Bone marrow (tissue), 2 donors: Measurements from ENCODE around the gene PPIF.

Experiments
- DNase-seq, 2 donors: peaks; one replicate each; lab custom pipeline; 2025; lab: John Stamatoyannopoulos, UW

Gene PPIF

DNA sequence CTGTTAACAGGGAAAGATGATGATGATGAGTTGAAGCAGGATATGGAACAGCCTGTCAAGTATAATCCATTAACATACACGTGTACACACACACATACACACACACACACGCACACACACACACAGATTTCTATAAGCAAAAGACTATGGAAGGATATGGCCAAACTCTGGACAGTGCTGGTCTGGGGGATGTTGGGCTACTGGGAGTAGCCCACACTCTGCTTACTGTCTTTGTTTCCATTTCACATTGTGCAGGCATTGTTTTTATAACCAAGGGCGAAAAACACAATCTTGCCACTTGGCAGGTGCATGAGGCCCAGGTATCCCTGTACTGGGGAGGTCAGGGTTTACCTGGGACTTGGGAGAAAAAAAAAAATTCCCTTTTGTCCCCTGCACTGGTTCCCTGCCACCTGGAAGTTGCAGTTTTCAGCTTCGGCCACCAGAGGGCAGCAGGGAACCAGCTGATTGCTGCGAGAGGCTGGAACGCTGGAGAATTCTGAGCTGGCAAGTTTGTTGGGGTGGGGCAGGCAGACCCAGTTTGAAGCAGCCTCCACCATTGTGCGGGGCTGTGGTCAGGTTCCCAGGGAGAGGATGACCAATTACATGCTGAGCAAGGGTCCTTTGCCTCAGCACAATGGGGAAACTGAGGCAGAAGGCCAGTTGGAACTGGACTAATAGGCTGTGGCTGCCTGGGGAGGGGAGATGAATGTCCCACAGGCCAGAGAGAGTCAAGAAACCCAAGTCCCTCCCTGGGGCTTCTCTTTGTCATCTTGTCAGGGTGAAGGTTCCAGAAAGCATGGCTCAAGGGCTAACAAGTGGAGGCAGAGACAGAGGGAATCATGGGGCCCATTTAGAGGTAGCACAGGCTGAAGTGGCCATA lies 27.3 kb downstream of the PPIF start:
- DNase-seq, result peak; percentile 36 to 42

DNA sequence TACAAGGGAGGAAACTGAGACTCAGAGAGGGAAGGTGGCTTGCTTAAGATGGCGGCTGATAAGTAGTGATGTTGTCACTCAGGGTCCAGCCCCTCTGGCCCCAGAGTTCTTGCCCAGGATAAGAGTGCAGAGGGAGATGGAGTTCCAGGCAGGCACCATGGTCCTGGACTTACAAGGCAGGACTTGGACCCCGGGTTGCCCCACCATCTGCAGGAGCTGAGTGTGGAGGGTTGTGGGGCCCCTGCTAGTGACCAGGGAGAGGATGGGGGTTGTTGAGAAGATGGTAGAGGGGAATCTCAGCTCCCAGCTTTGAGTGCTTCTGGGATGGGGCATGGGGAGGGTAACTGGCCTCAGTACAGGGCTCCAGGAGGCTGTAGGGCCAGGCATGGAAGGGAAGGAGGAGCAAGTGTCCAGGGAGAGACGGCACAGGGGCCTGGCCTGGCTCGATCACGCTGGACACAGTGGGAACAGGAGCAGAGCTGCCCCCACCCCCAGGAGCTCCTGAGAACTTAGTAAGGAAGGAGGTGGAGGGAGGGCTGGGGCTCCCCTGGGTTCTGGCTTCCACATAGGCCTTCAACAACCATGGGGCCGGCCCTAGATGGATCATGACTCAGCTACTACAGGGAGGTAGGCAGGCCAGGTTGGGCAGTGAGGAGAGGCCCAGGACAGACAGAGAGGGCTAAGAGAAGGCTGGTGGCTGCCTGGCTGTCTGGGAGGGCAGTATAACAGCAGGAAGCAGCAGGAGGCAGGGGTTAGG lies 28.2 kb downstream of the PPIF start:
- DNase-seq, result no peak

DNA sequence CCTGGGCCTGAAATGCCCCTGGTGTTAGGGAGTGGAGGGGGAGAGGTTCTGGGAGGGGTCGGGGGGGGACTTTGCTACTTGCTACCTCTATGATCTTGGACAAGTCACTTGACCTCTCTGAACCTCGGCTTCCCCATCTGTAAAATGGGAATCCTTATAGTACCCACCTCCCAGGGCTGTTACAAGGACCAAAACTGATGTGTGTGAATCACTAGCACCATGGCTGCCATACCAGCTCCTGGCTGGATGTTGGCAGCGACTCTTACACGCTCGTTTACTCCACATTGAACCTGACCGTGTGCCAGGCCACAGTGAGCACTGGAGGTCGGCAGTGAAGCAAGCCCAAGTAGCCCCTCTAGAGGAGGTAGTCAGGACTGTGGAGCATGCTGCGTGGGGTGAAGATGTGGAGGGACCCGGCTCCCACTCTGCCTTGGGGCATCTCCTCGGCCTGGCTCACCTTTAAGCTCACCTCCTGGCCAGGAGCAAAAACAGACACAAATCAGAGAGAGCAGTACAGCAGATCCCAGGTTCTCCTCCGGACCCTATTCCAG lies 28.9 kb downstream of the PPIF start:
- DNase-seq, result no peak

DNA sequence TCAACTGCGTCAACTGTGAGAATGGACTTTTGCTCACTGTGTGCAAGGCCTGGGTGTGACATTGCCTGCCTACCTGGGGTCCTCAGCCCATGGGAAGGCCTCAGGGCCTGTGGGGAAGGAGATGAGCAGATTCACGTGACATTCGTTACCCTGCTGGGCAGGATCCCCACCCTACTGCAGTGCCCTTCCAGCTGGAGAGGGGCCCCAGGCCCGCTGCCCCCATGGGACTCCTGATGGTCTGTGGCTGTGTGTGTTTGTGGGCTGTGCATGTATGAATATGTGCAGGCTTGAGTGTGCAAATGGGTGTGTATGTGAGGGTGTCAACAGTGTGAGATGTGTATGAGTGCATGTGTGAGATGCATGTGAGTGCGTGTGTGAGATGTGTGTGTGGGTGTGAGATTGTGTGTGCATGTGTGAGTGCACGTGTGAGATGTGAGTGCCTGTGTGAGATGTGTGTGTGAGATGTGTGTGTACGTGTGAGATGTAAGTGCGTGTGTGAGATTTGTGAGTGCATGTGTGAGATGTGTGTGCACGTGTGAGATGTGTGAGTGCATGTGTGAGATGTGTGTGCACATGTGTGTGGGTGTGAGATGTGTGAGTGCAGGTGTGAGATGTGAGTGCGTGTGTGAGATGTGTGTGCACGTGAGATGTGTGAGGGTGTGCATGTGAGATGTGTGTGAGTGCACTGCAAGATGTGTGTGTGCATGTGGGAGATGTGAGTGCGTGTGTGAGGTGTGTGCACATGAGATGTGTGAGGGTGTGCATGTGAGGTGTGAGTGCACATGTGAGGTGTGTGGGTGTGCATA lies 29.7 kb downstream of the PPIF start:
- no peak for DNase-seq

DNA sequence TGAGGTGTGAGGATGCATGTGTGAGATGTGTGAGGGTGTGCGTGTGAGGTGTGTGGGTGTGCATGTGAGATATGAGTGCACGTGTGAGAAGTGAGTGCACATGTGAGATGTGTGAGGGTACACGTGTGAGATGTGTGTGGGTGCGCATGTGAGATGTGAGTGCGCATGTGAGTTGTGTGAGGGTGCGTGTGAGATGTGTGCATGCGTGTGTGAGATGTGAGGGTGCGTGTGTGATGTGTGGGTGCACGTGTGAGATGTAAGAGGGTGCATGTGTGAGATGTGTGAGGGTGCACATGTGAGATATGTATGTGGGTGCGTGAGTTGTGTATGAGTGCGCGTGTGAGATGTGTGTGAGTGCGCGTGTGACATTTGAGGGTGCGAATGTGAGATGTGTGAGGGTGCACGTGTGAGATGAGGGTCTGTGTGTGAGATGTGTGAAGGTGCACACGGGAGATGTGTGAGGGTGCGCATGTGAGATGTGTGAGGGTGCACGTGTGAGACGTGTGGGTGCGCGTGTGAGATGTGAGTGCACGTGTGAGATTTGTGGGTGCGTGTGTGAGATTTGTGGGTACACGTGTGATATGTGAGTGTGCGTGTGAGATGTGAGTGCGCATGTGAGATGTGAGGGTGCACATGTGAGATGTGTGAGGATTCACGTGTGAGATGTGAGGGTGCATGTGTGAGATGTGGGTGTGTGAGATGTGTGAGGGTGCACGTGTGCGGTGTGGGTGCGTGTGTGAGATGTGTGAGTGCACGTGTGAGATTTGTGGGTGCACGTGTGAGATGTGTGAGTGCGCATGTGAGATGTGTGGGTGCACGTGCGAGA lies 30.5 kb downstream of the PPIF start:
- DNase-seq, result no peak

DNA sequence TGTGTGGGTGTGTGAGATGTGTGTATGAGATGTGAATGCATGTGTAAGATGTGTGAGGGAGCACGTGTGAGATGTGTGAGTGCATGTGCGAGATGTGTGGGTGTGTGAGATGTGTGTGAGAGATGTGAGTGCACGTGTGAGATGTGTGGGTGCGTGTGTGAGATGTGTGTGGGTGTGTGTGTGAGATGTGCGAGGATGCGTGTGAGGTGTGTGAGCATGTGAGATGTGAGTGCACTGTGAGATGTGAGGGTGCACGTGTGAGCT lies 31.0 kb downstream of the PPIF start:
- no peak for DNase-seq

DNA sequence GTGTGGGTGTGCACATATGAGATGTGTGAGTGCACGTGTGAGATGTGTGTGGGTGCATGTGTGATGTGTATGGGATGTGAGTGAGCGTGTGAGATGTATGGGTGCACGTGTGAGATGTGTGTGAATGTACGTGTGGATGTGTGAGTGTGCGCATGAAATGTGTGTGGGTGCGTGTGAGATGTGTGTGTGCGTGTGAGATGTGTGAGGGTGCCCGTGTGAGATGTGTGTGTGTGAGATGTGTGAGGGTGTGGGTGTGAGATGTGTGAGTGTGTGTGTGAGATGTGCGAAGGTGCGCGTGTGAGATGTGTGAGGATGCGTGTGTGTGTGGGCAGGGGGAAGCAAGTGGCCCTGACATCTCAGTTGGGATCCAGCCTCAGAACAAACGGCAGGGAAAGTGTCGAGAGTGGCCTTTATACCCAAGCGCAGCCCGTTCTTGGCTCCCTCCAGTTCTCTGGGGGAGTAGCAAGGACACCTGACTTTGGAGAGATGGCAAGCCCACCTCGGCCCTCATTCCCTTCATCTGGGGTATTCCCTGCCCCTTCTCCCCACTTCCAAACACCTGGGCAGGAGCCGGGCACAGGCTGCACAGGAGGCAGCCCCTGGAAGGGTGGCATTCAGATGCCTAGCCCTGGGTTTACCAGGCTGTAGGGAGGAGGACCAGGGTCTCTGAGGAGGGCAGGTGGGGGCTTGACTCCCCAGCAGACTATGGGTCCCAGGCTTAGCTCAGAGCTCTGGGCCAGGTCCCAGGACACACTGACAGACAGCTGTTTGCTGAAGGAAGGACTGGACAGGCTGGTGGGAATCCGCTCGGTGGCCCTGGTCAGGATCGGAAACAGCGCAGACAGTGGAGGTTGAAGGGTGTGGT lies 31.6 kb downstream of the PPIF start:
- no peak for DNase-seq

DNA sequence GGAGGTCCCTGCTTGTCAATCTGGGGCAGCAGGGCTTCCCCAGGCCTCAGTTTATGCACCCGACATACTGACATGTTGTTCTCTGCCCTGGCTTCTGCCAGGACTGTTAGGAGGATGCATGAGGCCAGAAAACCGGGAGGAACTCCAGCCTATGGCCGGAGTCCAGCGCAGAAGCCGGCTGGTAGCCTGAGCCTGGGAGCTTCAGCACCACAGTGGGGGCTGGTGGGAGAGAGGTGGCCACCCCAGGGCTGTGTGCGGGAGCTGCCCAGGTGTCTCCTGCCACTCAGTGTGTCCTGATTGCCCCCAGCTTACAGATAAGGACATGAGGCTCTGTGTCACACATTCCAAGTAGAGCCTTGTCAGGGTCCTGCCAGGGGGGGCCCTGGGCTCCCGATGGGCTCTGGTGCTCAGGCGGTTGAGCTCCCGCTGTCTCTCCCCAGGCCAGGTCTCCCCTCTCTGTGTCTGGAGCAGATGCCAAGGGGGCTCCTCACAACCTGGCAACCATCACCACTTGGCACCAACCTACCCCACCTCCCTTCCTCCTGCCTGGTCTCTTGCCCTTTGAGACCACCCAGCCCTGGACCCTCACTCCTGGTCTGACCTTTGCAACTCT lies 32.3 kb downstream of the PPIF start:
- no peak for DNase-seq

DNA sequence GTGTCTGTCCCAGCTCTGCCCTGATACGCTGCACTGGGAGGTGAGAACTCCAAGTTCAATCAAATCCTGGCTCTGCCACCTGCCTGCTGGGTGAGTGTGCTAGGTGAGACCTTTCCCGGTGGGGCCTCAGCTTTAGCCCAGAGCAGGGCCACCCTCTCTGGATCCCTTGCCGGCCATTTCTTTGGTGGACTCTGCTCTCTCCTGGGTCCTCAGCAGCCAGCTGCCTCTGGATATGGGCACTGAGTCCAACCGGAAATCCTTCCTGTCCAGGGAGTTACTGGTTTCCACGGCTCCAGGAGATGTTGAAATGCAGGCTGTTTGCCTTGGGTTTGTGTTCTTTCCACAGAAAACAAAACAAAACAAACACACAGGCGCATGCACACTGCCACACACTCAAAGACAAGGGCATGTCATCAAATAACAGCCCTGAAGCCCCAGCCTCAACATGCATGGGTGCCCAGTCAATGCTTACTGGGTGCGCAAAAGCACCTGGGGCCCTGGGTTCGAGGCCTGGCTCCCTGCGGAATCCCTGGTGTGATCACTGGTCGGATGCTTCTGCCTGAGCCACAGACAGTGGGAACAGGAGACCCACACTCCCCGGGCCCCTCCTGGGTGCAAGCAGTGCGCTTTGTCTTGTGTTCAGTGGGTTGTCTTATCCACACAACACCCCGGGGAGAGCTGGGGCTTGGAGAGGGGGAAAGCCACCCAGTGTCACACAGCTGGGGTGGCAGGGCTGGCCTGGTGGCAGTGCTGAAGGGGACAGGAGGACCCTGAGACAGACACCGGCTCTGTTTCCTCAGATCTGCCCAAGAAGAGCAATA lies 33.1 kb downstream of the PPIF start:
- no peak for DNase-seq

DNA sequence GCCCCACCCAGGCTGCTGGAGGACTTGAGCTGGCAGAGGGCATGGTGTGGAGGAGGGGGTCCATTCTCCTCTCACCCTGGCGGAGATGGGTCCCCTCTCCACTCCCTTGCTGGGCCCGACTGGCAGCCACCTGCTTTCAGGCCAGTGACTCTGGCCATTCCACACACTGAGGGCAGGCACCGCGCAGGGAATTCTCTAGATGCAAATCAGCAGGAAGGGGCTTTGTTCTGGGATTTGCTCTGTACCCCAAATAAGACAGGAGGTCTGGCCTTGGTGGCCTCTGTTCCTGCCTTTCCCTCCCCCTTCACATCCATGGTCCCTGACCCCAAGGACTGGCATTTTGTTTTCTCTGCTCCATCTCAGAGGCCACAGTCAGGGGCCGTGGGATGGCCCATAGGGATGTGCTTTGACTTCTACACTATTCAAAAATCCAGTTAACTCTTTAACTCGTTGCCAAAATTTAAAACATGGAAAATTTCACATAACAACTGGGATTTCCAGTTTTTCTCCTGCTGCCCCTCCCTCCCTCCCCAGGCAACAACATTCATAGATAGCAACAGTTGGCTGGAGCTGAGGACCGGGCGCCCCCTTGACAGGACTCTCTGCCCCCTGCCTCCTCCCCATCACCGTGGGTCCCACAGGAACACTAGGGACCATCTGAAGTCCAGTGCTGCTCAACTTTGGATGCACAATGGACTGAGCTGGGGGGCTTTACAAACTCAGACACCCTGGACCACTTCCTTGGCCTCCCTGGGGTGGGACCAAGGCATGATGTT lies 33.9 kb downstream of the PPIF start:
- DNase-seq, result no peak

DNA sequence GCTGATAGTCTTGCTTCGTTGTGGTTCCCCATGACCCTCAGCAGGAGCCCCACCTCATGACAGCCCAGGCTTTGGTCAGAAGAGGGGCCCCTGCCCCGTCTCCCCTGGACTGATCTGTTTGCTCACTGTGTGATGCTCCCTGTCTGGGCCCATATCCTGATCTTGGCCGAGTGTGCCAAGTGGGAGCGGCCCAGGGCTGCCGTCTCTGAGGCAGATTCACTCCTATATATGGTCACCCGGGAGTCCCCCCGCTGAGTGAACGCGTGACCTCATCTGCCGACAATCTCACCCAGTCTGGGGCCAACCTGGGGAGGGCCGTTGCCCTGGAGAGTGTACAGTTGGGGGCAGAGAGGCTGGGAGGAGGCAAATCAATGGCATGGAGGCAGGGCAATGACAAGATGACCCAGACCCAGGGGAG lies 34.5 kb downstream of the PPIF start:
- no peak for DNase-seq

DNA sequence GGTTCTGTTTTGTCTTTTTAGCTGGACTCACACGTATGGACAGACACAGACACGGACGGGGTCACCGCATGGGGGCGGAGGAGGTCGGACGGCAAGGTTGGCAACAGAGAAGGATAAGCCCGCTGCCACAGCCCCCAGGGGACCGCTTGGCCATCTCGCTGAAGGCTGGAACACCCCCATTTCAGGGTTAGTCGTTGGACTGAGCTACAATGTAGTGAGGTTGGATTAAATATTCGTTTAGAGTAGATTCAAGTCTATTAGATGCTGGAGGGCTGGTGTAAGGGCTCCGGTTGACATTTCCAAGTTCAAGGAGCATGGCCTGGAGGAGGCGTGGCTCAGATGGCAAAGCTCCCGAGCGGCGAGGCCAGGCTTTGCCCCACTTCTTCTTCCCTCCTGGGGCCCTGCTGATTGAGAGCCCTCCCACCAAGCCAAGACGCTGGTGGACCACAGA lies 35.2 kb downstream of the PPIF start:
- no peak for DNase-seq

DNA sequence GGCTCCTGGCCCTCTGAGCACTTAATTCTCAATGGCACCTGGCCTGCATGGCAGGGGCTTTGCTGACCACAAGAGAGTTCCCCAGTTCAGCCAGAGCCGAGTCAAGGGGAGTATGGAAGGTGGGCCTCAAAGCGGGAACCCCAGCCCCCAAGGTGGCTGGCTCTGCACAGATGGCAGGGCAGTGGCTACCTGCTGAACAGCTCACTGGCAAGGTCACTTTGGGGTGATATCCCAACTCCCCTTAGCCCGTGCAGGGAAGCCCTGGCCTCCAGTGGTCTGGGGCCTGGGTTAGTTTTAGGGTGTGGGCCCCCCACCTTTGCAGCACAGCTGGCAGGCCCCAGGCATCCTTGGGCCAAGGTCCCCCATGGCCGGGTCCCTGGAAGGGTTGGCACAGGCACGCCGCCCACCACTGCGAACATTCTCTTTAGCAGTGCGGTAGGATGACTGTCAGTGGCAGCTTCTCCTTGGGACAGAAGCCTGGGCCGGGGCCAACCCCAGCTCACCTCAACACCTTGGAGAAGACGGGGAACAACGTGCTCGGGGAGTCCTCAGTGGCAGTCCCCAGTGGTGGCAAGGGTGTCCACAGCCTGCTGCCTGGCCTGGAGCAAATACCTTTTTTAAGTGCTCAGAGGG lies 36.8 kb downstream of the PPIF start:
- no peak for DNase-seq

DNA sequence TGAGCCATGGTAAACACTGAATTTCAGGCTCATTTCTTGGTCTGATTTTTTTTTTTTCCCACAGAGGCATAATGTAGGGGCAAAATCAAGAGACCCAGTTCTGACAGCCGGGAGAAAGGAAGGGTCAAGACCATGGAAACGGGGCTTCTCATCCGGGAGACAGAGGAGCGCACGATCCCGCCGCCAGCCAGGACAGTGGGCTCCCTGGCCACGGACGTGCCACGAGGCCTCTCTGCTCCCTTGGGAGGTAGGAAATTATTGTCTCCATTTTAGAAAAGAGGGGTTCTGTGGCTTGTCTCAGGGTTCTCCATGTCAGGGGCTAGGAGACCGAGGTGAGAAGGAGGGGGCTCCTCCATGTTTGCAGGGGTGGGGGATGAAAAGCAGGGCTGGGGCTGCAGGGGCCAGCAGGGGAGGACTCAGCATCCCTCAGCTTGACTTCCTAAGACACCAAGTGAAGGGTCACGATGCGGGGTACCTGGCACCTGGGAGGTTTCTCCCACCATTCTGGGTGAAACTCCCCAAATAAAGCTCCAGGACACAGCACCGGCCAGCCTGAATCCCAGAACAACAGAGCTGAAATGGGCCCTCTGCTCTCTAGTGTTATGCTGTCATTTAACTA lies 37.6 kb downstream of the PPIF start:
- DNase-seq, result no peak

DNA sequence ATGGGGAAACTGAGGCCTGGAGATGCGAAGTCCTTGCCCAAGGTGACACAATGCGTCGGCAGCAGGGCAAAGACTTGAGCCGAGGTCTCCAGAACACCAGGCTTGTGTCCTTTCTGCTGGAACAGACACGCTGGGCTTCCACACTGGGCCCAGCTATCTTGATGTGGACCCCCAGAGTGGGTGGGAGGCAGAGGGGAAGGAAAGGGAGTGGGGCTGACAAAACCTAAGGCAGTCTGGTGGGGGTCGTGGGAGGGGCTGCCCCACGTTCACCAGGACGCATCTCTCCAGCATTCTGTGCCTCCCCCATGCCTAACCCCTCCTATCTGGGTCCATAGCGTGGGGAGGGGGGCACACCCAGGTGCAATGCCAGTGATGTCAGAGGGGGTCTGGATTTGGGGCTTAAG lies 38.1 kb downstream of the PPIF start:
- DNase-seq, result no peak

DNA sequence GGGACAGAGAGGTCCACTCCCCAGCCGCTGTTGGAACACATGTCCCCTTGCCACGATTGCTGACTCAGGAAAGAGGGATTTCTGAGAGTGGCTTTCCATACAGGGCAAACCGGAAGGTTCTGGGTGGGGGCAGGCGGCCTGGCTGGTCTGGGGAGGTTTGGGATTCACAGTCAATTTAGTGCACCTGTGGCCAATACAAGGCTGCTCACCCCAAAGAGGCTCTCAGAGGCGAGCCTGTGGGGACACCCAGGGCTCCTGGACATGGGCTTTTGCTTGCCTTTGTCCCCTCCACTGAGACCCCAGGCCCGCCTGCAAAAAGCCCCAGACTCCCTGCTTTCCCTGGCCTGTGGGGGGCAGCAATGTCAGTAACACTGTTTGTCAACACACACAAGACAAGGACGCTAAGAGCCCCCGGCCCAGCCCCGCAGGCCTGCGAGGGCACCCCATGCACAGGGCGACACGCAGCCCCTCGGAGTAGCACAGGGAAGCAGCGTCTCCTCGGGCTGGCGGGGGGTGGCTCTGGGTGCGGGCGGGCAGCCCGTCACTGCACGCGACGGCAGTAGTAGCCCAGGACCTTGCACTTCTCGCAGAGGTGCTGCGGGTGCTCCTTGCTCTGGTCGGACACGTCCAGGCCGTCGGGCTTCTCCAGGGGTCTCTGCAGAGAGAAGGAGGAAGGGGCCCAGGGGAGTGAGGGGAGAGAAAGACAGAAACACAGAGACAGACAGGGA lies 38.7 kb downstream of the PPIF start:
- no peak for DNase-seq
